Measurements from ENCODE around the gene RPUSD4. TPM values are rescaled to one million over a fixed set of nuclear protein-coding genes. Genes with fewer than 3 reads are reported as not detected.
A peak's percentile ranks its signal among the peaks of the same experiment; 100 is the strongest.

Gene RPUSD4
- total and polyA plus RNA-seq, 11 donors: 15.4 to 50.0 (median 33.2) TPM

- TF ChIP-seq CTCF (IDR thresholded peaks at IDR 0.05): no peak
- no peak for TF ChIP-seq POLR2A (IDR thresholded peaks at IDR 0.05)
- Histone ChIP-seq H3K4me1 (no peaks in the 10 kb centered on the region), H3K4me3 (no peak overlapping the region), H3K9me3 (no peaks in the 10 kb centered on the region), H3K36me3 (peaks cover 0 to 72% (median 57%) of the 10 kb centered on the region in 9 donors), H3K27me3 (no peaks in the 10 kb centered on the region), H3K27ac (no peak overlapping the region)
- DNase-seq (no peak), ATAC-seq (no peak)
- intact Hi-C loops (cut with DNase I): no loop called here
- WGBS, 4 donors: 66 to 84% (median 79%) methylated on average over 2 of the region's 2 CpGs
Observed at GRCh38 chr11:126246636-126247035, 35.2 kb upstream of the RPUSD4 start.

GRCh38 chr11:126233391-126233790 lies 21.9 kb upstream of the RPUSD4 start:
- Histone ChIP-seq H3K36me3 (peaks cover 0 to 54% (median 24%) of the 10 kb centered on the region in 9 donors), H3K27me3 (no peaks in the 10 kb centered on the region), H3K9me3 (no peaks in the 10 kb centered on the region), H3K4me1 (peaks cover 0 to 29% (median 21%) of the 10 kb centered on the region in 12 donors), H3K4me3 (no peak overlapping the region), H3K27ac (no peak overlapping the region)
- TF ChIP-seq CTCF (IDR thresholded peaks at IDR 0.05) (no peak), POLR2A (IDR thresholded peaks at IDR 0.05) (no peak)
- 87 to 98% (median 92%) methylated on average over 4 of the region's 4 CpGs for WGBS, 4 donors
- ATAC-seq (no peak), DNase-seq (no peak)
- intact Hi-C loops (cut with DNase I): no loop called here

- 87 to 91% (median 90%) methylated on average over 3 of the region's 3 CpGs for WGBS, 4 donors
- no peak for DNase-seq
- TF ChIP-seq POLR2A (IDR thresholded peaks at IDR 0.05) (no peak), CTCF (IDR thresholded peaks at IDR 0.05) (no peak)
Observed at GRCh38 chr11:126232683-126233082, 21.2 kb upstream of the RPUSD4 start.

GRCh38 chr11:126231725-126232459 lies 20.4 kb upstream of the RPUSD4 start:
- DNase-seq (no peak), ATAC-seq (peak in 3 of 4 donors; percentile 38 to 76 (median 49))
- 50 to 64% (median 51%) methylated on average over 6 of the region's 6 CpGs for WGBS, 4 donors
- TF ChIP-seq CTCF (IDR thresholded peaks at IDR 0.05) (no peak), POLR2A (IDR thresholded peaks at IDR 0.05) (no peak)
- peaks cover 0 to 29% (median 21%) of the 10 kb centered on the region in 12 donors for H3K4me1 ChIP-seq
- intact Hi-C loops (cut with DNase I): no loop called here
- peak overlapping the region in 5 of 12 donors; percentile 2 to 23 (median 10) for H3K27ac ChIP-seq
- no peaks in the 10 kb centered on the region for H3K27me3 ChIP-seq
- H3K9me3 ChIP-seq: no peaks in the 10 kb centered on the region
- peaks cover 0 to 46% (median 19%) of the 10 kb centered on the region in 9 donors for H3K36me3 ChIP-seq
- H3K4me3 ChIP-seq: no peak overlapping the region

More at GRCh38 chr11:126232683-126233082, 21.2 kb upstream of the RPUSD4 start:
- Histone ChIP-seq H3K4me3 (no peak overlapping the region), H3K36me3 (peaks cover 0 to 46% (median 19%) of the 10 kb centered on the region in 9 donors), H3K4me1 (peaks cover 0 to 29% (median 21%) of the 10 kb centered on the region in 12 donors), H3K9me3 (no peaks in the 10 kb centered on the region), H3K27ac (no peak overlapping the region), H3K27me3 (no peaks in the 10 kb centered on the region)
- intact Hi-C loops (cut with DNase I): no loop called here
- no peak for ATAC-seq

Measured in heart left ventricle (tissue), 16 donors.